ENCODE results near the gene DPPA2.

DNA sequence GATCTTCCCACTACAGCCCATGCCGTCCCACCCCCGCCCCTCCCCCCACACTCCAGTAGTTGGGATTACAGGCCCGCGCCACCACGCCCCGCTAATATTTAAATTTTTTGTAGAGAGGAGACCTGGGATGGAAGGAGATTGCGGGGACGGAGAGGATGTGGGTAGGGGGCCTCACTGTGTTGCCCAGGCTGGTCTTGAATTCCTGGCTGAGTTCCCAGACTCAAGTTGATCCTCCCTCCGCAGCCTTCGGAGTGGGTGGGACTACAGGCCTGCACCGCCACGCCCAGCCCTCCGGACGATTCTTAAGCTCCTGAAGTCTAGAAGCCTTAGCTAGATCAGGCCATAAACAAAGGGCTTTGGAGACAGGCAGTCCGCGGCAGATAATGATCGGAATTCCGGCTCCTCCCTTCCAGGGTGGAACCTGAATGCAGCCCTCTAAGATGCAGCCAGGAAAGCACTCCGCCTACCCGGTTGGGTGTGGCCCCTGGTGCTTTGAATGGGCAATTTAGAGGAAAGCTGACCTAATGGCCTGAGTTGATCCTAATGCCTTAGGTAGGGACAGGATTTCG, at the start of gene DPPA2:
- TF ChIP-seq POLR2A (IDR thresholded peaks at IDR 0.05; ENCODE audit: low read depth, low read length) (no peak), TAF1 (IDR thresholded peaks at IDR 0.05; ENCODE audit: borderline replicate concordance, low read depth, low read length) (no peak), POLR2AphosphoS5 (IDR thresholded peaks at IDR 0.05; ENCODE audit: low read depth, low read length) (no peak)
